HEK293T (cell line): Measurements from ENCODE around the gene MAD1L1.
"Not testable (repeated sequence)": the region's sequence is repeated elsewhere in the genome, so short reads cannot be mapped to it uniquely, and the experiment has no call there.

Experiments
- CTCF ChIA-PET: fragments of 350-600 bp; formaldehyde crosslinking; extraction: SDS; loops from one replicate; lab custom pipeline; 2021; ENCODE audit warnings: antibody characterized with exemption, inconsistent platforms; lab: Yijun Ruan, JAX
- POLR2A ChIA-PET: fragments of 350-600 bp; formaldehyde crosslinking; extraction: SDS; loops from one replicate; lab custom pipeline; 2020; ENCODE audit warnings: antibody characterized with exemption, inconsistent platforms; lab: Yijun Ruan, JAX
- DNase-seq: peaks from one replicate; pipeline ENCODE4 v3.0.0; 2012; ENCODE audit warnings: mixed read lengths; ENCODE audit errors: extremely low spot score
- ARNT ChIP-seq: fragments of 450-650 bp; IDR thresholded peaks from 2 replicates; pipeline ENCODE4 v1.6.1; 2017; ENCODE audit warnings: mild to moderate bottlenecking
- BHLHE40 ChIP-seq: fragments of 450-650 bp; IDR thresholded peaks from 2 replicates; pipeline ENCODE4 v1.6.1; 2016; ENCODE audit warnings: mild to moderate bottlenecking, moderate library complexity, borderline replicate concordance
- CTBP1 ChIP-seq: fragments of 450-650 bp; IDR thresholded peaks from 2 replicates; pipeline ENCODE4 v1.6.1; 2016; ENCODE audit warnings: borderline replicate concordance
- ELF4 ChIP-seq: fragments of 450-650 bp; IDR thresholded peaks from 2 replicates; pipeline ENCODE4 v1.6.1; 2017; ENCODE audit warnings: antibody characterized with exemption
- FOXA1 ChIP-seq: fragments of 450-650 bp; IDR thresholded peaks from 2 replicates; pipeline ENCODE4 v1.6.1; 2016; ENCODE audit warnings: mild to moderate bottlenecking
- FOXK2 ChIP-seq: fragments of 450-650 bp; IDR thresholded peaks from 2 replicates; pipeline ENCODE4 v1.6.1; 2016; ENCODE audit warnings: mild to moderate bottlenecking
- FOXM1 ChIP-seq: fragments of 450-650 bp; IDR thresholded peaks from 2 replicates; pipeline ENCODE4 v1.6.1; 2017; ENCODE audit warnings: mild to moderate bottlenecking, borderline replicate concordance
- HDGF ChIP-seq: fragments of 450-650 bp; IDR thresholded peaks from 2 replicates; pipeline ENCODE4 v1.6.1; 2017; ENCODE audit warnings: antibody characterized with exemption, borderline replicate concordance
- L3MBTL2 ChIP-seq: fragments of 450-650 bp; conservative IDR thresholded peaks from 2 replicates; pipeline ENCODE4 v1.6.1; 2016; ENCODE audit warnings: mild to moderate bottlenecking
- LEF1 ChIP-seq: fragments of 450-650 bp; IDR thresholded peaks from 2 replicates; pipeline ENCODE4 v1.6.1; 2017; ENCODE audit warnings: mild to moderate bottlenecking, borderline replicate concordance
- NFRKB ChIP-seq: fragments of 450-650 bp; IDR thresholded peaks from 2 replicates; pipeline ENCODE4 v1.6.1; 2016; ENCODE audit warnings: mild to moderate bottlenecking, moderate library complexity
- PKNOX1 ChIP-seq: fragments of 450-650 bp; IDR thresholded peaks from 2 replicates; pipeline ENCODE4 v1.6.1; 2016
- SP1 ChIP-seq: fragments of 450-650 bp; IDR thresholded peaks from 2 replicates; pipeline ENCODE4 v1.6.1; 2017
- SUZ12 ChIP-seq: fragments of 450-650 bp; IDR thresholded peaks from 2 replicates; pipeline ENCODE4 v1.6.1; 2016; ENCODE audit warnings: mild to moderate bottlenecking
- TARDBP ChIP-seq: fragments of 450-650 bp; IDR thresholded peaks from 2 replicates; pipeline ENCODE4 v1.6.1; 2016
- ZNF384 ChIP-seq: fragments of 450-650 bp; IDR thresholded peaks from 2 replicates; pipeline ENCODE4 v1.6.1; 2016

MAD1L1 gene

GRCh38 chr7:1845536-1846311 is 387.0 kb downstream of the MAD1L1 start:
- ChIA-PET CTCF (no interaction called here), POLR2A (no interaction called here)
- TF ChIP-seq FOXM1 (no peak), SUZ12 (no peak)
- DNase-seq, result no peak

GRCh38 chr7:1844951-1845390 is 387.8 kb downstream of the MAD1L1 start:
- no peak for DNase-seq
- ChIA-PET POLR2A (no interaction called here), CTCF (no interaction called here)
- no peak for TF ChIP-seq ELF4
- TF ChIP-seq NFRKB, result no peak
- TF ChIP-seq FOXA1, result no peak
- no peak for TF ChIP-seq FOXM1
- TF ChIP-seq HDGF, result no peak
- no peak for TF ChIP-seq ZNF384
- no peak for TF ChIP-seq PKNOX1
- no peak for TF ChIP-seq SUZ12
- TF ChIP-seq TARDBP, result no peak
- TF ChIP-seq CTBP1, result no peak
- TF ChIP-seq LEF1, result no peak
- no peak for TF ChIP-seq ARNT
- no peak for TF ChIP-seq FOXK2
- no peak for TF ChIP-seq L3MBTL2
- no peak for TF ChIP-seq BHLHE40
- no peak for TF ChIP-seq SP1

- ChIA-PET CTCF (no interaction called here), POLR2A (no interaction called here)
- DNase-seq, result no peak
- TF ChIP-seq HDGF (no peak), SP1 (no peak), SUZ12 (no peak), FOXM1 (no peak), ARNT (no peak), TARDBP (no peak), PKNOX1 (no peak), L3MBTL2 (no peak), BHLHE40 (no peak), ZNF384 (no peak), FOXK2 (no peak), LEF1 (no peak), FOXA1 (no peak), NFRKB (no peak)
Observed at GRCh38 chr7:1844336-1844950, 388.3 kb downstream of the MAD1L1 start.

GRCh38 chr7:1843921-1844335 is 388.8 kb downstream of the MAD1L1 start:
- ChIA-PET CTCF (no interaction called here), POLR2A (no interaction called here)
- no peak for DNase-seq
- TF ChIP-seq SUZ12, result no peak

GRCh38 chr7:1843271-1843861 is 389.4 kb downstream of the MAD1L1 start:
- no peak for DNase-seq
- CTCF ChIA-PET, result interaction anchor here (0.5 kb wide), 1 partner anchor 515 kb away, joined by 5 read pairs; no protein-coding TSS in a partner anchor
- TF ChIP-seq ZNF384 (no peak), BHLHE40 (no peak), ELF4 (no peak)
- POLR2A ChIA-PET, result no interaction called here

GRCh38 chr7:1842321-1843221 is 390.2 kb downstream of the MAD1L1 start:
- TF ChIP-seq ELF4, result no peak
- no peak for TF ChIP-seq SP1
- no peak for TF ChIP-seq NFRKB
- no peak for TF ChIP-seq ARNT
- TF ChIP-seq CTBP1, result no peak
- no peak for TF ChIP-seq L3MBTL2
- TF ChIP-seq FOXK2, result no peak
- no peak for TF ChIP-seq FOXA1
- no peak for TF ChIP-seq SUZ12
- no peak for TF ChIP-seq ZNF384
- TF ChIP-seq LEF1, result no peak
- TF ChIP-seq PKNOX1, result no peak
- TF ChIP-seq HDGF, result no peak
- no peak for TF ChIP-seq BHLHE40
- TF ChIP-seq FOXM1, result no peak
- no peak for TF ChIP-seq TARDBP
- CTCF ChIA-PET, result interaction anchor here (0.5 kb wide), 1 partner anchor 516 kb away, joined by 5 read pairs; no protein-coding TSS in a partner anchor
- POLR2A ChIA-PET, result no interaction called here
- no peak for DNase-seq

- POLR2A ChIA-PET, DNase-seq, CTCF ChIA-PET: not testable (repeated sequence)
Observed at GRCh38 chr7:1841286-1842021, 391.3 kb downstream of the MAD1L1 start.

- DNase-seq, CTCF ChIA-PET, POLR2A ChIA-PET: not testable (repeated sequence)
Observed at GRCh38 chr7:1840744-1841143, 392.0 kb downstream of the MAD1L1 start.
